ENCODE results near the gene SHISAL1.

- TF ChIP-seq, protein P1, sequence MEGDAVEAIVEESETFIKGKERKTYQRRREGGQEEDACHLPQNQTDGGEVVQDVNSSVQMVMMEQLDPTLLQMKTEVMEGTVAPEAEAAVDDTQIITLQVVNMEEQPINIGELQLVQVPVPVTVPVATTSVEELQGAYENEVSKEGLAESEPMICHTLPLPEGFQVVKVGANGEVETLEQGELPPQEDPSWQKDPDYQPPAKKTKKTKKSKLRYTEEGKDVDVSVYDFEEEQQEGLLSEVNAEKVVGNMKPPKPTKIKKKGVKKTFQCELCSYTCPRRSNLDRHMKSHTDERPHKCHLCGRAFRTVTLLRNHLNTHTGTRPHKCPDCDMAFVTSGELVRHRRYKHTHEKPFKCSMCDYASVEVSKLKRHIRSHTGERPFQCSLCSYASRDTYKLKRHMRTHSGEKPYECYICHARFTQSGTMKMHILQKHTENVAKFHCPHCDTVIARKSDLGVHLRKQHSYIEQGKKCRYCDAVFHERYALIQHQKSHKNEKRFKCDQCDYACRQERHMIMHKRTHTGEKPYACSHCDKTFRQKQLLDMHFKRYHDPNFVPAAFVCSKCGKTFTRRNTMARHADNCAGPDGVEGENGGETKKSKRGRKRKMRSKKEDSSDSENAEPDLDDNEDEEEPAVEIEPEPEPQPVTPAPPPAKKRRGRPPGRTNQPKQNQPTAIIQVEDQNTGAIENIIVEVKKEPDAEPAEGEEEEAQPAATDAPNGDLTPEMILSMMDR (IDR thresholded peaks at IDR 0.05 in 8 of 11, conservative IDR thresholded peaks at IDR 0.05 in 3 of 11) = no peak
- TF ChIP-seq POLR2AphosphoS5 (IDR thresholded peaks at IDR 0.05) = no peak
Measured at GRCh38 chr22:44217346-44217745, 95.4 kb downstream of the SHISAL1 start.
